Stimulated activated CD8-positive, alpha-beta memory T cell treated with anti-CD3 and anti-CD28 coated beads, Interleukin-7, amount 100 ng/mL, for 48 hours (primary cell): Measurements from ENCODE around the gene HTR2B.
"Not testable (repeated sequence)": the region's sequence is repeated elsewhere in the genome, so short reads cannot be mapped to it uniquely, and the experiment has no call there.

Experiments used
- DNase-seq, 2 donors: peaks; one replicate each; pipeline ENCODE4 v3.0.0-alpha.2; 2020; ENCODE audit warnings: low read depth in 1 of 2; ENCODE audit errors: extremely low read depth in 1 of 2

HTR2B gene

DNA sequence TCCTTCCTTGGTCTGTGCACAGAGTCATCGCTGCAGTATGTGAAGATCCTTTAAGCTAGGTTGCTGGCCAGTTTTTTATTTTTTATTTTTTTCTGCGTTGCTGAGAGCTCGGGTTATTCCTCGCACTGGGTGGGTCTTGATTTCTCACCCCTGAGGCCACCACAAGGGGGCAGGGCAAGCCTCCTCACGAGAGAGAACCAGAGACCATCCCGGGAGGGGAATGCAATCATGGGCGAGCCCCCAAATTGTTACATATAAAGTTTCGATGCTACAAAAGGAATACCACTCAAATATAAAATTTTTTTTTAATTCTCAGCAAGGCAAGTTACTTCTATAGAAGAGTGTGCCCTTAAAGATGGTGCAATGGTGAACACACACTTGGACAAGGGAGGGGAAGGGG lies 24.9 kb downstream of the HTR2B start:
- no peak for DNase-seq

DNA sequence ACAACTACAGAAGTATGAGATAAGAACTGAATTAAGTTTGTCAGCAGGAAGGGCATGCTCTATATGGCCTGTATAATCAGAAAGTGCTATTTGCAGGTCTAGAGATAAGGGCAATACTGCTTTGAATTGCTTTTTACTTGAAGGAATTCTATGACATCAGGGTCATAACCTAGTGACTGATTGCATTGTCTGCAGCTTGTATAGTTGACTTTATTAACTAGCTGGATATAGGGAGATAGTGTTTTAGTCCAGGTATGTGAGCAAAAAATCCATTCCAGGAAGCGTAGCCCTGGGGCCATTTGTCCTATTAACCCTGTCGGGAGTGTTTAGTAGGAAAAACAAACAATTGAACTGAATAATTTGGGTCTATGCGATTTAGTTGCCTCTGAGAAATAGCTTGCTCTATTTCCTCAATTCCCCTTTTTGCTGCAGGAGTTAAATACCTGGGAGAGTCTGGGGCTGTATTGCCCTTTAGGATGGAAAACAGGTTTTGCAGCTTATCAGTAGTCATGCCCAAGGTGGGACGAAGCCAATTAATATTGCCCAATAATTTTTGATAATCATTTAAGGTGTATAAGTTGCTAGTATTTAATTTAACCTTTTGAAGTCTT lies 30.0 kb downstream of the HTR2B start:
- DNase-seq, result no peak

- DNase-seq, result no peak
These were observed 30.9 kb downstream of the HTR2B start for GRCh38 chr2:231093933-231094332.

DNA sequence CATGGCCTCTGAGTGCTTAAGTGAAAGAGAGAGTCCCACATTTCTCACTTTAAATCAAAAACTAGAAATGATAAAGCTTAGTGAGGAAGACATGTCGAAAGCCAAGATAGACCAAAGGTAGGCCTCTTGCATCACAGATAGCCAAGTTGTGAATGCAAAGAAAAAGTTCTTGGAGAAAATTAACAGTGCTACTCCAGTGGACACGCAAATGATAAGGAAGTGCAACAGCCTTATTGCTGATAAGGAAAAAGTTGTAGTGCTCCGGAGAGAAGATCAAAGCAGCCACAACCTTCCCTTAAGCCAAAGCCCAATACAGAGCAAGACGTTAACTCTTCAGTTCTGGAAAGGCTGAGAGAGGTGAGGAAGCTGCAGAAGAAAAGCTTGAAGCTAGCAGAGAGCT lies 36.1 kb downstream of the HTR2B start:
- no peak for DNase-seq

DNA sequence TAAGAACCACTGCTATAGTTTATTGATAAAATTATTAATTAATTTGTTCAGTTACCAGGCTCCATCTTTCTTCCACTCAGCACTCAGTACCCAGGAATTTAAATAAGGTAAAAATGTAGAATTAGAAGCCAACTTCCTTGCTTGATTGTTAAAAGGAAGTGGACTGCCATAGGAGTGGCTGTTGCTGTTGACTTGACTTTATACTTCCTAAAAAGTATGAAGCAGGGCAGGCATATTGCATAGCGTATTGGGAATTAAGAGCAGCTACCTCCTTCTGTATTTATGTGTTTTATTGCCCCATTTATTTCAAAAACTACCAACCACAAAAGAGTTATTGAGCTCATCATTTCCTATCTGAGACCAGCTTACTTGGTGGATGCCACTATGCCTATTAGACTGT lies 40.3 kb downstream of the HTR2B start:
- DNase-seq, result no peak

GRCh38 chr2:231069379-231070054 lies 55.3 kb downstream of the HTR2B start:
- no peak for DNase-seq

GRCh38 chr2:231068525-231069222 lies 56.2 kb downstream of the HTR2B start:
- no peak for DNase-seq

GRCh38 chr2:231067531-231067930 lies 57.3 kb downstream of the HTR2B start:
- DNase-seq, result not testable (repeated sequence)

GRCh38 chr2:231065966-231066365 lies 58.9 kb downstream of the HTR2B start:
- no peak for DNase-seq

GRCh38 chr2:231063347-231063746 lies 61.5 kb downstream of the HTR2B start:
- no peak for DNase-seq

- no peak for DNase-seq
These were observed 62.1 kb downstream of the HTR2B start for GRCh38 chr2:231062776-231063175.

- DNase-seq, result no peak
These were observed 65.1 kb downstream of the HTR2B start for GRCh38 chr2:231059756-231060155.

DNA sequence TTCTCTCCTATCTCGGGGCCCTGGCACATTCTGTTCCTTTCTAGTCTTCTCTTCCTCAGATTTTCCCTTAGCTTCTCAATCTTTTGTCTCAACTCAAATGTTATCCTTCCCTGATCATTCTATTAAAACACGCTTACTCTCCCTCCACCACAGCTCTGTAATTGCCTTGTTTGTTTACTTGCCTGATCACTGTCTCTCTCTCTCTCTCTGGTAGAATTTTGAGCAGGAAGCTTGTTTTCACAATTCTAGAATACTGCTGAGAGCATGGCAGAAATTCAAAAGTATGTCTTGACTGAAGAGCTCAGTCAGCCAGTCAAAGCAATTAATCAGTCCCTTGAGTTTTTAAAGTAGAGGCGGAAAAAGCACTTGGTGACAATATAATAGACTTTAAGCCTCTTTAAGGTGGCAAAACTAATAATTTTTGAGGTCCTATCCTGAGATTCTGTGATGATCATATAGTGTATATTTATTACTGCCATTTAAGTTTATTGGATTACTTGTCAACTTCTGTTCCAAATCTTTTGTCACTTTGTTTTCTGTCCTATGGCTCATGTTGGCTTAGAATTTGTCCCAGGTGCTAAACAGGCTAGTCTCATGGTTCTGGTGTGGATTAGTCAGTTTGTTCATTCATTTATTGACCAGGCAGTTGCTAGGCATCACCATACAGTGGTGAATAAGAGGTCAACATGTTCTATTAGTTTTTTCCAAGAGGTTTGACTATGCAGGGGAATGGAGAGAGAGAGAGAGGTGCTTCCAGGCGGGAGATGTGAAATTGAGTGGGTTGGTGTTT lies 65.9 kb downstream of the HTR2B start:
- DNase-seq, result no peak
